Gastrocnemius medialis (tissue), 4 donors: ENCODE results near the gene GRIA1.

Source experiments
- POLR2A ChIP-seq, 2 donors: fragments of 450-650 bp; IDR thresholded peaks; one replicate each; pipeline ENCODE4 v1.6.1; 2017; ENCODE audit warnings: antibody characterized with exemption in 2 of 2, mild to moderate bottlenecking in 2 of 2, moderate library complexity in 2 of 2
- TF ChIP-seq, protein P1 (sequence below), 5 experiments: fragments of 450-650 bp in 3 of 5; fragments of 200-600 bp in 2 of 5; sonication (generic) in 2 of 5; IDR thresholded peaks in 4 of 5; conservative IDR thresholded peaks in 1 of 5; 1 replicate in 4 of 5; 2 replicates in 1 of 5; pipeline ENCODE4 v1.5.1; 2016 to 2019; ENCODE audit warnings: antibody characterized with exemption in 5 of 5, mild to moderate bottlenecking in 3 of 5, moderate library complexity in 3 of 5

DNA sequence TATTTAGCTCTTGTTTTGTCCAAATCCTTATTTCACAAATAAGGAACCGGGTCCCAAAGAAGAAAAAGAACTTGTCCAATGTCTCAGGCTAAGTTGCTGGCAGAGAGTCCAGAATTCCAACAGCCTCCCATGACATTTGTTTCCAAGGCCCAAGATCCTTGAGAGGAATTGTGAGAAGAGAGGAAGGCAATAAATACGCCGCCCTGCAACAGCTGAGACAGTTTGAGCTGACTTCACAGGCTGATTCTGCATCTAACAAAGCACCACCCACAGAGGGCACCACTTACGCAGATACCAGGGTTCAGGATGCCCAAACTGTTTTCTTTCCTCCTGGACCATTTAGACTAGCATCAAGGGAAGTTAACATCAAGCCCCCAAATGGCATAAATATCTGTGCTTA is 336.9 kb downstream of the GRIA1 start:
- TF ChIP-seq, protein P1, sequence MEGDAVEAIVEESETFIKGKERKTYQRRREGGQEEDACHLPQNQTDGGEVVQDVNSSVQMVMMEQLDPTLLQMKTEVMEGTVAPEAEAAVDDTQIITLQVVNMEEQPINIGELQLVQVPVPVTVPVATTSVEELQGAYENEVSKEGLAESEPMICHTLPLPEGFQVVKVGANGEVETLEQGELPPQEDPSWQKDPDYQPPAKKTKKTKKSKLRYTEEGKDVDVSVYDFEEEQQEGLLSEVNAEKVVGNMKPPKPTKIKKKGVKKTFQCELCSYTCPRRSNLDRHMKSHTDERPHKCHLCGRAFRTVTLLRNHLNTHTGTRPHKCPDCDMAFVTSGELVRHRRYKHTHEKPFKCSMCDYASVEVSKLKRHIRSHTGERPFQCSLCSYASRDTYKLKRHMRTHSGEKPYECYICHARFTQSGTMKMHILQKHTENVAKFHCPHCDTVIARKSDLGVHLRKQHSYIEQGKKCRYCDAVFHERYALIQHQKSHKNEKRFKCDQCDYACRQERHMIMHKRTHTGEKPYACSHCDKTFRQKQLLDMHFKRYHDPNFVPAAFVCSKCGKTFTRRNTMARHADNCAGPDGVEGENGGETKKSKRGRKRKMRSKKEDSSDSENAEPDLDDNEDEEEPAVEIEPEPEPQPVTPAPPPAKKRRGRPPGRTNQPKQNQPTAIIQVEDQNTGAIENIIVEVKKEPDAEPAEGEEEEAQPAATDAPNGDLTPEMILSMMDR (IDR thresholded peaks at IDR 0.05 in 4 of 5, conservative IDR thresholded peaks at IDR 0.05 in 1 of 5): no peak
- TF ChIP-seq POLR2A (IDR thresholded peaks at IDR 0.05): no peak
